Muscle layer of duodenum (tissue), 2 donors: ENCODE measurements around the gene SNX6.
"Not testable (repeated sequence)": the region's sequence is repeated elsewhere in the genome, so short reads cannot be mapped to it uniquely, and the experiment has no call there.

Experiments used
- H3K27ac ChIP-seq: one replicate; pipeline ENCODE4 v1.7.0; 2013; ENCODE audit warnings: mild to moderate bottlenecking, low read length
- H3K27me3 ChIP-seq: one replicate; pipeline ENCODE4 v1.7.0; 2013; ENCODE audit warnings: low read depth, mild to moderate bottlenecking, control low read depth, low read length
- H3K36me3 ChIP-seq, 2 donors: one replicate each; pipeline ENCODE4 v1.7.0; 2013; ENCODE audit warnings: low read length in 2 of 2, control low read depth in 1 of 2, mild to moderate bottlenecking in 1 of 2; ENCODE audit not compliant: insufficient read depth in 2 of 2, control insufficient read depth in 1 of 2
- H3K4me1 ChIP-seq, 2 donors: one replicate each; pipeline ENCODE4 v1.7.0; 2013; ENCODE audit warnings: low read length in 2 of 2, mild to moderate bottlenecking in 2 of 2, control low read depth in 1 of 2, moderate library complexity in 1 of 2; ENCODE audit not compliant: insufficient read depth in 2 of 2, control insufficient read depth in 1 of 2
- H3K4me3 ChIP-seq, 2 donors: one replicate each; pipeline ENCODE4 v1.7.0; 2013; ENCODE audit warnings: low read length in 2 of 2, low read depth in 1 of 2, mild to moderate bottlenecking in 1 of 2
- H3K9me3 ChIP-seq, 2 donors: one replicate each; pipeline ENCODE4 v1.7.0; 2013; ENCODE audit warnings: low read length in 2 of 2, control low read depth in 1 of 2, mild to moderate bottlenecking in 1 of 2; ENCODE audit not compliant: control insufficient read depth in 1 of 2
- donor health status: healthy.

SNX6 gene

DNA sequence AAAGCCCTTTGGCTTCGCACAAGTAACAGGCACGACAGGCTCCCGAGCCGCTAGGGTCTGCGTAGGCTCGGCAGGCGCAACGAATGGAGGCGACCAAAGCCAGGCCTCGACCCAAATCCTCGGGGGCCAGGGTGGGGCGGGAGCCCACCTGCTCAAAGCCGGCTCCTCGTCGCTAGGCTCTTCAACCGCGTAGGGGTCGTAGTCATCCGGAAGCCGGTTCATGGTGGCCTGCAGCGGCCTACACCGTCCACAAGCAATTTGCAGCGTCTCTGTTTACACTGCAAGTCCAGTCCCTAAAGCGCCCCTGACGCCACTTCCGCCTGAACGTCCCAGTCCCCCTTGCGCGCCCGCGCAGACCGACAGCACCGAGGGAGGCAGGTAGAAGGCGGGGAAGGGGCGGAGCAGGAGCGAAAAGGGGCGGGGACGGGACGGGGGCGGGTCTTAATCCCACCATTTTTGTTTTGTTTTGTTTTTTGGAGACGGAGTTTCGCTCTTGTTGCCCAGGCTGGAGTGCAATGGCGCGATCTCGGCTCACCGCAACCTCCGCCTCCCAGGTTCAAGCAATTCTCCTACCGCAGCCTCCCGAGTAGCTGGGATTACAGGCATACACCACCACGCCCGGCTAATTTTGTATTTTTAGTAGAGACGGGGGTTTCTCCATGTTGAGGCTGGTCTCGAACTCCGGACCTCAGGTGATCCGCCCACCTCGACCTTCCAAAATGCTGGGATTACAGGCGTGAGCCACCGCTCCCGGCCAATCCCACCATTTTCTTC lies 90.4 kb downstream of the SNX6 start, which contains the start of gene EAPP:
Gene EAPP (minus strand): TSS at position 295 of the 774 bp plus-strand sequence. CDS start 73 bp downstream, at position 222.
- Histone ChIP-seq H3K4me3 (peak within 1 kb of the TSS; percentile 82 to 91), H3K36me3 (peaks cover 0 to under 1% of the 10 kb centered on the region in 2 donors), H3K27ac (peak within 1 kb of the TSS; percentile 94), H3K4me1 (peaks cover 6 to 17% of the 10 kb centered on the region in 2 donors), H3K9me3 (no peaks in the 10 kb centered on the region), H3K27me3 (no peaks in the 10 kb centered on the region)

DNA sequence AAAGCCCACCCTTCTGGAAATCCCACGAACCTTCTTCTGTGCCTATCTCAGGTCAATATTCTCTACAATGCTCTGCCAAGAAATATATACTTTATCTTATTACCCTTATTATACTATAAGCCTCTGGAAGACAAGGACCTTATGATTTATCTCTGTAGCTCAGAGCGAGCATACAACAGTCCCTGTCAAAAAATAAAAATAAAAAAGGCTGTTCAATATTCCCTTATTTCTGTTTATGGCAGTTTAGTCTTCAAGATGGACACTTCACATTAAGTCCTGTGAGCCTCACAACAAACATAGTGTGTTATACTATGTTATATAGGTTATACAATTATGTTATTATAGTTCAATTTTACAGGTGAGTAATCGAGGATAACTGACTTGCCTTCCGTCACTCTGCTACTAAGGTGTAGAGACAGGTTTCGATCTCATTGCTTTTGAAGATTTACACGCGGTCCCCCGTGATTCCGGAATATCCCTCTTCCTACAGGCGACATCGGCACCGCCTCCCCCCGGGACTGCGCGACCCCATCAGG lies 91.0 kb downstream of the SNX6 start:
- H3K36me3 ChIP-seq, result peaks cover 0 to 7% of the 10 kb centered on the region in 2 donors
- H3K4me3 ChIP-seq, result peak overlapping the region; percentile 82 to 91
- H3K27me3 ChIP-seq, result no peaks in the 10 kb centered on the region
- peak overlapping the region; percentile 94 for H3K27ac ChIP-seq
- H3K4me1 ChIP-seq, result peaks cover 6 to 17% of the 10 kb centered on the region in 2 donors
- H3K9me3 ChIP-seq, result no peaks in the 10 kb centered on the region

DNA sequence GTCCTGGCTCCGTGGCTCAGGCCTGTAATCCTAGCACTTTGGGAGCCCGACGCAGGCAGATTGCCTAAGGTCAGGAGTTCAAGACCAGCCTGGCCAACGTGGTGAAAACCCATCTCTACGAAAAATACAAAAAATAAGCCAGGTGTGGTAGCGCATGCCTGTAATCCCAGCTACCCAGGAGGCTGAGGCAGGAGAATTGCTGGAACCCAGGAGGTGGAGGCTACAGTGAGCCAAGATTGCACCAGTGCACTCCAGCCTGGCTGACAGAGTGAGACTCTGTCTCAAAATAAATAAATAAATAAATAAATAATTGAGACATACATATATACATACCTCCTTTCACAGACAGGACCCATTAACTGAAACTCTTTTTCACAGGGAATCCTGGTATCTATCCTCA lies 91.9 kb downstream of the SNX6 start:
- Histone ChIP-seq H3K4me3 (peak overlapping the region; percentile 82 to 91), H3K36me3 (peaks cover 0 to 15% of the 10 kb centered on the region in 2 donors), H3K27ac (peak overlapping the region; percentile 94), H3K4me1 (peaks cover 6 to 17% of the 10 kb centered on the region in 2 donors)
- H3K27me3 ChIP-seq, H3K9me3 ChIP-seq: not testable (repeated sequence)

DNA sequence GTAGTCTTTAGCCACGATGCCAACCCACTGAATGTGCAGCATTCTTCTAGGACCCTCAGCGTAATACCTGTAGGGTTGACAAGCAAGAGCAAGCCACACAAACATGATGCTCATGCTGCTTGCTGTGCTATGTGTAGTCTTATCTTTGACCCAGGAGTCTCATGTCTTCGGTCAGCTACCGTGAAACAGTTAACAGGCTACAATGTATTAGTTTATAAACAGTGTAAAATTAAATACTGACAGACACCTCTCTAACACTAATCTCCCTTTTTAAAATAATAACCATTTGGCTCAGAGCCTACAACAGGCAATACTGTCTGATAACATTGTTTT lies 92.3 kb downstream of the SNX6 start:
- Histone ChIP-seq H3K27me3 (no peaks in the 10 kb centered on the region), H3K4me1 (peaks cover 6 to 17% of the 10 kb centered on the region in 2 donors), H3K4me3 (peak overlapping the region in 1 of 2 donors; percentile 91), H3K36me3 (peaks cover 0 to 17% of the 10 kb centered on the region in 2 donors), H3K27ac (no peak overlapping the region), H3K9me3 (no peaks in the 10 kb centered on the region)

DNA sequence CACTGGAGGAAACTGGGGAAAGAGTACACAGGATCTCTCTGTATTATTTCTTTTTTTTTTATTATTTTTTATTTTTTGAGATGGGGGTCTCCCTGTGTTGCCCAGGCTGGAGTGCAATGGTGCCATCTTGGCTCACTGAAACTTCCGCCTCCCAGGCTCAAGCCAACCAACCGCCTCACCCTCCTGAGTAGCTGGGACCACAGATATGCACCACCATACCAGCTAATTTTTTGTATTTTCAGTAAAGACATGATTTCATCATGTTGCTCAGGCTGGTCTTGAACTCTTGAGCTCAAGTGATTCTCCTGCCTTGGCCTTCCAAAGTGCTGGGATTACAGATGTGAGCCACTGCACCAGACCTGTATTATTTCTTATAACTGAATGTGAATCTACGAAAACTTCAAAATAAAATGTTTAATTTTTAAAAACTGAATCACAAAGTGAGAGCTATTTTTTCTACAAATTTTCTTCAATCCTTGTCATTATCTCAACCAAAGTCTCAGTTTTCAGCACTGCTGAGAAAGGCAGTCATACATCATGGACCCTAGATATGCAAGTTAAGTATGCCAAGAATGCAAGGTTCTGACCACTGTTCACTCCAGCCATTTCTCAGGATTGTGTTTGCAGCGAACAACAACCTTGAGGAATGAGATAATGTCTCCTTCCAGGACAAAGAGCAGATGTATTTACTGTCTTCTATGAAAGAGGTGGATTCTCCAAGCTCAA lies 92.8 kb downstream of the SNX6 start:
- H3K27ac ChIP-seq, result no peak overlapping the region
- H3K4me3 ChIP-seq, result peak overlapping the region in 1 of 2 donors; percentile 91
- no peaks in the 10 kb centered on the region for H3K9me3 ChIP-seq
- H3K27me3 ChIP-seq, result no peaks in the 10 kb centered on the region
- H3K4me1 ChIP-seq, result peaks cover 6 to 17% of the 10 kb centered on the region in 2 donors
- H3K36me3 ChIP-seq, result peaks cover 0 to 22% of the 10 kb centered on the region in 2 donors

DNA sequence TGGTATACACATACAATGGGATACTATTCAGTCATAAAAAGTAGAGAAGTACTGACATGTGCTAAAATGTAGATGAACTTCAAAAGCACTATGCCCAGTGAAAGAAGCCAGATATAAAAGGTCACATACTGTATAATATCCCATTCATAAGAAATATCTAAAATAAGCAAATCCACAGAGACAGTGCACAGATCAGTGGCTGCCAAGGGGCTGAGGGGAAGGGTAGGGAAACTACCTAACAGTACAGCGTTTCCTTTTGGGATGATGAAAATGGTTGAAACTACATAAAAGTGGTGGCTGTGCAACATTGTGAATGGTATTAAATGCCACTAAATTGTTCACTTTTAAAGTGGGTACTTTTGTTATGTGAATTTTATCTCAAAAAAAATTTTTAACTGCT lies 102.4 kb downstream of the SNX6 start:
- Histone ChIP-seq H3K9me3 (no peaks in the 10 kb centered on the region), H3K27ac (no peak overlapping the region), H3K27me3 (no peaks in the 10 kb centered on the region), H3K4me1 (no peaks in the 10 kb centered on the region), H3K4me3 (no peak overlapping the region), H3K36me3 (peaks cover 22 to 80% of the 10 kb centered on the region in 2 donors)

DNA sequence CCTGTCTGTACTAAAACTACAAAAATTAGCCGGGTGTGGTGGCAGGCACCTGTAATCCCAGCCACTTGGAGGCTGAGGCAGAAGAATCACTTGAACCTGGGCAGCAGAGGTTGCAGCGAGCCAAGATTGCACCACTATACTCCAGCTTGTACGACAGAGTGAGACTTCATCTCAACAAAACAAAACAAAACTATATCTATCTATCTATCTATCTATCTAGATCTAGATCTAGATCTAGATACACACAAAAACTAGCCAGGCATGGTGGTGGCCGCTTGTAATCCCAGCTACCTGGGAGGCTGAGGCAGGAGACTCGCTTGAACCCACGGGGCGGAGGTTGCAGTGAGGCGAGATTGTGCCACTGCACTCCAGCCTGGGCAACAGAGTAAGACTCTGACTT lies 105.7 kb downstream of the SNX6 start:
- not testable (repeated sequence) for H3K9me3 ChIP-seq, H3K4me3 ChIP-seq, H3K27me3 ChIP-seq, H3K4me1 ChIP-seq, H3K27ac ChIP-seq
- H3K36me3 ChIP-seq, result peaks cover 28 to 77% of the 10 kb centered on the region in 2 donors

DNA sequence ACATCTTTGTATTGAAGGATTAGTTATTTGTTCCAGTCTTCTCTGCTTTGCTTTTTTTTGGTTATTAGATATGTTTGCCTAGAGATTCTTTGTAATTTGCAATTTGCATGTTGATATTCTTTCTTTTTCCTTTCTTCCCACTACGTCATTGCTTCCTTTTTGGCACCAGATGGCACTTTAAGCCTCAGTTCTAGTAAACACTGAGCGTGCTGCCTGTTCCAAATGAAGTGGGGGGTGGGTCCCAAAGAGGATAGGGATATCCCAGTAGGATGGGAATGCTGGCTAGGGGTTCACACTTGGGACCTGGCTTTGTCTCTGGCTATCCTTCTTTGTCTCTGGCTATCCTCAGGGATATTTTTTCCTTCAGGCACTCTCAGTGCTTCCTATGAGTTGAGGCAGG lies 107.5 kb downstream of the SNX6 start:
- no peaks in the 10 kb centered on the region for H3K9me3 ChIP-seq
- H3K27me3 ChIP-seq, result no peaks in the 10 kb centered on the region
- H3K36me3 ChIP-seq, result peaks cover 31 to 79% of the 10 kb centered on the region in 2 donors
- peak overlapping the region; percentile 0 for H3K27ac ChIP-seq
- no peak overlapping the region for H3K4me3 ChIP-seq
- H3K4me1 ChIP-seq, result no peaks in the 10 kb centered on the region

DNA sequence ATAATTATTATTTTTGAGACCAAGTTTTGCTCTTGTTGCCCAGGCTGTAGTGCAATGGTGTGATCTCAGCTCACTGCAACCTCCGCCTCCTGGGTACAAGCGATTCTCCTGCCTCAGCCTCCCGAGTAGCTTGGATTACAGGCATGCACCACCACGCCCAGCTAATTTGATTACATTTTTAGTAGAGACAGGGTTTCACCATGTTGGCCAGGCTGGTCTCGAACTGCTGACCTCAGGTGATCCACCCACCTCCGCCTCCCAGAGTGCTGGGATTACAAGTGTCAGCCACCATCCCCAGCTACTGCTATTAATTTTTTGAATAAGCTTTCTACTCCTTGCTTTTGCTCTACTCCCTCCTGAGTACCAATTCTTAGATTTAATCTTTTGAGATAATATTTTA lies 108.9 kb downstream of the SNX6 start:
- H3K9me3 ChIP-seq, H3K4me3 ChIP-seq, H3K27me3 ChIP-seq, H3K27ac ChIP-seq, H3K4me1 ChIP-seq: not testable (repeated sequence)
- H3K36me3 ChIP-seq, result peaks cover 30 to 70% of the 10 kb centered on the region in 2 donors

DNA sequence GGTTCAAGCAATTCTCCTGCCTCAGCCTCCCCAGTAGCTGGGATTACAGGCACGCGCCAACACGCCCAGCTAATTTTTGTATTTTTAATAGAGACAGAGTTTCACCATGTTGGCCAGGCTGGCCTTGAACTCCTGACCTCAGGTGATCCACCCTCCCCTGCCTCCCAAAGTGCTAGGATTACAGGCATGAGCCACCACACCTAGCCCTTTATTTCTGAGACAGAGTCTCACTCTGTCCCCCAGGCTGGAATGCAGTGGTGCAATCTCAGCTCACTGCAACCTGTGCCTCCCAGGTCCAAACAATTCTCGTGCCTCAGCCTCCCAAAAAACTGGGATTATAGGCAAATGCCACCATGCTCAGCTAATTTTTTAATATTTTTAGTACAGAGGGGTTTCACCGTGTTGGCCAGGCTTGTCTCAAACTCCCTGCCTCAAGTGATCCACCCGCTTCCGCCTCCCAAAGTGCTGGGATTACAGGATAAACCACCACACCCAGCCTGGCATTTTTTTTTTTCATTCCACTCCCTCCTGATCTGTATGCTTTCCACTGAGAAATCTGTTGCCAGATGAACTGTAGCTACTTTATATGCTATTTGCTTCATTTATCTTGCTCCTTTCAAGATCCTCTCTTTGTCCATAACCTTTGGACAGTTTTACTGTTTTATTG lies 109.5 kb downstream of the SNX6 start:
- H3K4me1 ChIP-seq, H3K4me3 ChIP-seq, H3K9me3 ChIP-seq, H3K27me3 ChIP-seq, H3K27ac ChIP-seq: not testable (repeated sequence)
- peaks cover 31 to 73% of the 10 kb centered on the region in 2 donors for H3K36me3 ChIP-seq
